Right hindlimb (tissue), 1 donor: ENCODE measurements around the gene DYNLT2B.
"Not testable (repeated sequence)": the region's sequence is repeated elsewhere in the genome, so short reads cannot be mapped to it uniquely, and the experiment has no call there.

Experiments
- DNase-seq: peaks from one replicate; pipeline ENCODE4 v3.0.0-alpha.2; 2018

Gene DYNLT2B

DNA sequence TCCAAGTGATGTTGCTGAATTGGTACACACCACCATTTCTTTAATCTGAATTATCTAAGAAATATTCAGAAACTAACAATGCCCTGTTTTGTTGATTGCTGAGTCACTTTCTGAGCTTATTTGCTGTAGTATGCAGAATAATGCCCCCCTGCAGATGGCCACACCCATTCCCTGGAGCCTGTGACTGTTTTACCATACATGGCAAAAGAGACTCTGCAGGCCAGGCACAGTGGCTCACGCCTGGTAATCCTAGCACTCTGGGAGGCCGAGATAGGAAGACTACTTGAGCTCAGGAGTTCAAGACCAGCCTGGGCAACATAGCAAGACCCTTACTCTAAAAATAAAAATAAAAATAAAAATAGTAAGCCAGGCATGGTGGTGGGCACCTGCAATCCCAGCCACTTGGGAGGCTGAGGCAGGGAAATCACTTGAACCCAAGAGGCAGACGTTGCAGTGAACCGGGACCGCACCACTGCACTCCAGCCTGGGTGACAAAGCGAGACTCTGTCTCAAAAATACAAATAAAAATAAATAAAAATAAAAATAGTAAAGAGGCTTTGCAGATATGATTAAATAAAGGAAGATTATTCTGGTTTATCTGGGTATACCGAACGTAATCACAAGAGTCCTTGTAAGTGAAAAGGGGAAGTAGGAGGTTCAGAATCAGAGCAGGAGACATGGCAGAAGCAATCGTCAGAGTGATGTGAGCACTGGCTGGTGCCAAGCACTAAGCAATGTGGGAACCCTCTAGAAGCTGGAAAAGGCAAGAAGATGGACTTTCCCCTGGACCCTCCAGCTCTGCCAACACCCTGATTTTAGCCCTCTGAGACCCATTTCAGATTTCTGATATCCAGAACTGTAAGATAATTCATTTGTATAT is 49.5 kb downstream of the DYNLT2B start:
- DNase-seq = no peak

DNA sequence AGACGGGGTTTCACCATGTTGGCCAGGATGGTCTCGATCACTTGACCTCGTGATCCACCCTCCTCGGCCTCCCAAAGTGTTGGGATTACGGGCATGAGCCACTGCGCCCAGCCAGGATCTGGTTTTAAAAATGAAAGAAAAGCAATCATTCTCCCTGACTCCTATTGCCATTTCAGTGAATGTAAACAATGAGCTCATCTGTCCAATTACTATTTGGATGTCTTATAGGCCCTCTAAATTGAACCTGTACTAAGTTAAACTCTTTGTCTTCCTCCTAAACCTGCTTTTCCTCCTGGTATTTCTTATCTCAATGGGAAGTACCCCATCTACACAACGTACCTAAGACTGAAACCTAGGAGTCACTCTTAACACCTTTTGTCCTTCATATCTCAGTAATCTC is 54.2 kb downstream of the DYNLT2B start:
- no peak for DNase-seq

DNA sequence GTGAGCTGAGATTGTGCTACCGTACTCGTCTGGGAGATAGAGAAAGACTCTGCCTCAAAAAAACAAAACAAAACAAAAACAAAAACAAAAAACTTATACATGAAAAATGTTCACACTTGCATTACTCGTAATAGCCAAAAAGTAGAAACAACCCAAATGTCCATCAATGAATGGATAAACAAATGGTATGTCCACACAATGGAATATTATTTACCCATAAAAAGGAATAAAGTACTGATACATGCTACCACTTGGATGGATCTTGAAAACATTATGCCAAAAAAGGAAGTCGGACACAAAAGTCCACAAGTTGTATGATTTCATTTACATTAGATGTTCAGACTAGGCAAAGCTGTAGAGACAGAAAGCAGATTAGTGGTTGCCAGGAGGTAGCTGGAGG is 57.3 kb downstream of the DYNLT2B start:
- no peak for DNase-seq

DNA sequence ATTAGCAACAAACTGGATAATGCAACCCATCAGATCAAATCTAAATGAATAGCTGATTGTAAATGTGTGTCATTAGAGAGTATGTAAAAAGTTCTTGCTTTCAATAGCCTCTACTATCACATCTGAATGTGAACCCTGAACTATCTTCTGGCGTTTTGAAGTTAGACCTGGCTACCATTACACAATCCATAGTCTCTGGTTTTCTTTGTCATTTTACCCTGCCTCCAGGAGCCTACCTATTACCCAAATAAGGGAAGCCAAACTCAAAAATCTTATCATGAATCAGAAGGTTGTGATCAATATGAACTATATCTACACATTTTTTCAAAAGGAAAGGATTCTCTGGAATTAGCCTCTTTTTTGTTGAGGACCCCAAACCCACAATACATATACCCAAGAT is 62.3 kb downstream of the DYNLT2B start:
- no peak for DNase-seq

DNA sequence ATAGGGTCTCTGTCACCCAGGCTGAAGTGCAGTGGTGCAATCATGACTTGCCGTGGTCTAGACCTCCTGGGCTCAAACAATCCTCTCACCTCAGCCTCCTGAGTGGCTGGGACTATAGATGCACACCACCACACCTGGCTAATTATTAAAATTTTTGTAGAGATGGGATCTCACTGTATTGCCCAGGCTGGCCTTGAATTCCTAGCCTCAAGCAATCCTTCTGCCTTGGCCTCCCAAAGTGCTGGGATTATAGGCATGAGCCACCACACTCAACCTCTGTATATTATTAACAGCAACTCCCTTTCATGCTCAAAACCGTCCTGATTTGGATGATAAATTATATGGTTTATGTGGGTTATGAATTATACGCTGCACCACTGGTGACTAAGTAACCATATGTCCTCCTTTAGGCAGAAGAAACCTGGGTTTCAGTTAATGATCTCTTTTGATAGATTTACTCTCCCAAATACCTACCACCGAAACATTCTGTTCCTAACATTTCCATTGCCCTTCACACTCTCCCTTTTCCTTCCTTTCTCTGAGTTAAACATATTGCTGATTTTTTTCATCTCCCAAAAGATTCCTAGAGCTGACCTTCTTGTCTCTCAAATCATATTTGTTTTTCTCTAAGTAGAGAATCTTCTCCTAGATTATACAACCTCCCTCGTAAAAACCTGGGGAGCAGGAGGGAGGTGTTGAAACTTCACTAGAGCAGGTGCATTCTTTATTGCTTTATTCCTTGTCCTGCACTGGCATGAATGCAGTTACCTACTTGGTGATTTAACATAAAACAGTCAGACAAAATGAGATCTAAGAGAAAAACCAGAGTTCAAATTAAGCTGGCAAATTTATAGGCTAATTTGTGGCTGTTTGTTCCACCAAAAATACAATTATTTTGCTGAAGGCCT is 63.4 kb downstream of the DYNLT2B start:
- no peak for DNase-seq

DNA sequence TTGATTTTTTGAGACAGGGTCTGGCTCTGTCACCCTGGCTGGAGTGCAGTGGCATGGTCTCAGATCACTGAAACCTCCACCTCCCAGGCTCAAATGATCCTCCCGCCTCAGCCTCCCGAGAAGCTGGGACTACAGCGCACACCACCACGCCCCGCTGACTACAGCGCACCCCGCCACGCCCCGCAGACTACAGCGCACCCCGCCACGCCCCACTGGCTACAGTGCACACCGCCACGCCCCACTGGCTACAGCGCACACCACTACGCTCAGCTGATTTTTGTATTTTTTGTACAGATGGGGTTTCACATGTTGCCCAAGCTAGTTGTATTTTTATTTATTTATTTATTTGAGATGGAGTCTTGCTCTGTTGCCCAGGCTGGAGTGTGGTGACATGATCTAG is 66.1 kb downstream of the DYNLT2B start:
- no peak for DNase-seq

DNA sequence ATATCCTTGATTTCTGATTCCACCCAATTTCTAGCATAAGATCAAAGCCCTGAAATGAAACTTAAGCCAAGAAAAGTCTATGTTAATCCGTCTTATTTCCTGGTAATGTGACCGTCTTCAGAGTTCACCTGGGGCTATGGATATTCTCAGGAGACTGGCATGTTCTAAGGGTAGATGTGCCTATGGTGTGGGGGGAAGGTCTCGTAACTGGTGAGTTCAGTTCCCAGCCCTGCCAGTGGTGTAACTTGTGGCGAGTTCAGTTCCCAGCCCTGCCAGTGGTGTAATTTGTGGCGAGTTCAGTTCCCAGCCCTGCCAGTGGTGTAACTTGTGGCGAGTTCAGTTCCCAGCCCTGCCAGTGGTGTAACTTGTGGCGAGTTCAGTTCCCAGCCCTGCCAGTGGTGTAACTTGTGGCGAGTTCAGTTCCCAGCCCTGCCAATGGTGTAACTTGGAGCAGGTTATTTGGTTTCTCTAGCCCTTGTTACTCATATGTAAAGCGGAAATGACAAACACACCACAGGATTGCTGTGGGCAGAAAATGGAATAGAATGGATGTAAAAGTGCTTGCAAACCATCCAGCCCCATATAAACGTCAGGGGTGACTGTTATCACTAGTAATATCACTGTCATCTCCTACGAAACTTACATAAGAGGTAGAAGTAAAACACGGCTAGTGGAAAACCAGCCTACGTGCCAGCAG is 71.3 kb downstream of the DYNLT2B start:
- no peak for DNase-seq

DNA sequence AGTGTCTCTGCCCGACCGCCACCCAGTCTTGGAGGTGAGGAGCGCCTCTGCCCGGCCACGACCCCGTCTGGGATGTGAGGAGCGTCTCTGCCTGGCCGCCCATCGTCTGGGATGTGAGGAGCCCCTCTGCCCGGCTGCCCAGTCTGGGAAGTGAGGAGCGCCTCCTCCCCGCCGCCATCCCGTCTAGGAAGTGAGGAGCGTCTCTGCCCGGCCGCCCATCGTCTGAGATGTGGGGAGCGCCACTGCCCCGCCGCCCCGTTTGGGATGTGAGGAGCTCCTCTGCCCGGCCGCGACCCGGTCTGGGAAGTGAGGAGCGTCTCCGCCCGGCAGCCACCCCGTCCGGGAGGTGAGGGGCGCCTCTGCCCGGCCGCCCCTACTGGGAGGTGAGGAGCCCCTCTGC is 73.9 kb downstream of the DYNLT2B start:
- DNase-seq = not testable (repeated sequence)

DNA sequence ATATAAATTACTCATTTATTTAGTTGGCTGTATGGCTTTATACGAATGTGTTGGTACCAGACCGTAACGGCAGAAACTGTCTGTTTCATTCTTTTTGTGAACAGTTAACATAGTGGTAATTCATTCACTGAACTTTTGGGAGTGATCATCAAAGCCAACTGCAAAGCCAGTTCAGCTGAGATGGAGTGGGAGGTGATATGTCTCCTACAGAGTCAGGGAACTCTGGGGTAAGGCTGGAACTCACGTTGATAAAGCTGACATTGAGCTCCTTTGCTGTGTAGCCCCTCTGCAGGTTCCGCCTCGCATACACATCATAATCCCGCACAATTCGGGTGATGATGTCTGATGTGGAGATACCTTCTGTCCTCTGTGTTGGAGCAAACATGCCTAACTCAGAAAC is 76.3 kb downstream of the DYNLT2B start:
- no peak for DNase-seq
